Measurements from ENCODE around the gene BCL6B.

DNA sequence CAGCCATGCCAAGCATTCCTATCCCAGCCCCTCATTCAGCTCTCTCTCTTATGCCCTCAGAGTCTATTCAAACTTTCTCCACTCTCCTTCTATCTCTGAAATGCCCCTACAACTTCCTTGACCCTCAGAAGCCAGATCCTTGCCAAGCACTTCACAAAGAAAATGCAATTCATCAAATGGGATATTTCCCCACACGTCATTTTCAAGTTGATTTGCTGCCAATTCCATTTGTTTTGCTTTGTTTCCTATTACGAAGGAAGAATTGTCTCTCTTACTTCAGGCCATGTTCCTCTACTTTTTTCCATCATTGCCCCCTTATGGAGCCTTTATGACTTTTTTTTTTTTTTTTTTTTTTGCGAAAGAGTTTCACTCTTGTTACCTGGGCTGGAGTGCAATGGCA, 36.2 kb upstream of the BCL6B start:
- TF ChIP-seq POLR2A (IDR thresholded peaks at IDR 0.05), result no peak
- TF ChIP-seq, protein P1, sequence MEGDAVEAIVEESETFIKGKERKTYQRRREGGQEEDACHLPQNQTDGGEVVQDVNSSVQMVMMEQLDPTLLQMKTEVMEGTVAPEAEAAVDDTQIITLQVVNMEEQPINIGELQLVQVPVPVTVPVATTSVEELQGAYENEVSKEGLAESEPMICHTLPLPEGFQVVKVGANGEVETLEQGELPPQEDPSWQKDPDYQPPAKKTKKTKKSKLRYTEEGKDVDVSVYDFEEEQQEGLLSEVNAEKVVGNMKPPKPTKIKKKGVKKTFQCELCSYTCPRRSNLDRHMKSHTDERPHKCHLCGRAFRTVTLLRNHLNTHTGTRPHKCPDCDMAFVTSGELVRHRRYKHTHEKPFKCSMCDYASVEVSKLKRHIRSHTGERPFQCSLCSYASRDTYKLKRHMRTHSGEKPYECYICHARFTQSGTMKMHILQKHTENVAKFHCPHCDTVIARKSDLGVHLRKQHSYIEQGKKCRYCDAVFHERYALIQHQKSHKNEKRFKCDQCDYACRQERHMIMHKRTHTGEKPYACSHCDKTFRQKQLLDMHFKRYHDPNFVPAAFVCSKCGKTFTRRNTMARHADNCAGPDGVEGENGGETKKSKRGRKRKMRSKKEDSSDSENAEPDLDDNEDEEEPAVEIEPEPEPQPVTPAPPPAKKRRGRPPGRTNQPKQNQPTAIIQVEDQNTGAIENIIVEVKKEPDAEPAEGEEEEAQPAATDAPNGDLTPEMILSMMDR (IDR thresholded peaks at IDR 0.05), result no peak

All from heart left ventricle (tissue), 13 donors.